C4-2B (cell line): ENCODE data around the gene ACSL4.
"Not testable (repeated sequence)": the region's sequence is repeated elsewhere in the genome, so short reads cannot be mapped to it uniquely, and the experiment has no call there.

Source experiments
- CTCF ChIP-seq: fragments of 450-650 bp; conservative IDR thresholded peaks from 2 replicates; pipeline ENCODE4 v1.5.1; 2017; ENCODE audit warnings: mild to moderate bottlenecking
- ZFX ChIP-seq: fragments of 450-650 bp; IDR thresholded peaks from 2 replicates; pipeline ENCODE4 v1.6.1; 2017

GRCh38 chrX:109724971-109725370, 8.1 kb downstream of the ACSL4 start:
- TF ChIP-seq CTCF, ZFX: not testable (repeated sequence)
